Measurements from ENCODE around the gene ZBTB7C.

The ZBTB7C gene

DNA sequence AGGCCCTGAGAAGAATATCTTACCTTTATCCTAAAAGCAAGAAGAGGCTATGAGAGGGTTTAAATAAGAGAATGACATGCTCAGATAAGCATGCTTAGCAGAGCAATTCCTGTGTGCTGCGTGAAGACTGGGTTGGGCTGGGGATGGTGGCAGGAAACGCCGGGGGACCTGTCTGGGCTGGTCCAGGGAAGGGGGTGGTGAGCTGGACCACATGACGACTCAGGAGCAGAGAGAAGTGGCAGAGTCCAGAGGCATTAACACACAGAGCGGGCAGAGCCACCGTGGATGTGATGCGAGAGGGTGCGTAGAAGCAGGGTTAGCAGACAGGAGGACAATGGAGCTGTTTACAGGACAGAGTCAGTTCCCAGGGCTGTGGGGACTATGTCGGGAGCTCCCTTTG lies 84.5 kb downstream of the ZBTB7C start:
- DNase-seq (ENCODE audit: low read depth in 2 of 2), result no peak

DNA sequence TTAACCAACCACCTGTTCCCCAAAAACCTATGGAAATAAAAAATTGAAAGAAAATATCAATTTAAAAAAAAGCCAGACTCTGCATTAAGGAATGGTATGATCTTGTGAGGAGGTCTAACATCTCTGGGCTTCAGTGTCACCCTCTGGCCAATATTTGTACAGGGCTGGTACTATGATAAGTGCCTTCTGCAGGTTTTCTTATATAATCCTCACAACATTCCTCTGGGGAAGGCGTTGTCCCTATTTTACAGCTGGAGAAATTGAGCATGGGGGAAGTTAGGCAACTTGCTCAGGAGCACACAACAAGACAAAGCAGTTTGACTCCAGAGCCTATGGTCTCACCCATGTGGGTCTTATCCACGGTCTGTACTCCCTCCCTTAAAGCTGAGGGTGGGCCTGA lies 86.0 kb downstream of the ZBTB7C start:
- DNase-seq (ENCODE audit: low read depth in 2 of 2), result no peak

DNA sequence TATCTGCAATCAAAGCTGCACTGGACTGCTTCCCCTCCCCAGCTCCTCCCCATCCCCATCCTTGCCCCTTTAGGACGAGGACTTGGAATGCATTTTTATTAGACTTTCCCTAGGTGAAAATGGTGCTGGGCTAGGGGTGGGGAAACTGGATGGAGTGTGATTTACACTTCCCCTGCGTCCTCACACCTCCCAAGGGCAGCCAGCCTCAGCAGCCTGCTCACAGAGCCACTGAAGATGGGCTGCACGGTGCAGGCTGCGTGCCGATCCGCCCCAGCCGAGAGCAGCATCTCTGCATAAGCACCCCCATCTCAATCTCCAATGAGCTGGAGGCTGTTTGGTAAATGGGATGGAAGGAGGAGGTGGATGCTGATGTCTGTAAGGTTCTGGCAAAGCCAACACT lies 87.6 kb downstream of the ZBTB7C start:
- DNase-seq (ENCODE audit: low read depth in 2 of 2), result no peak

DNA sequence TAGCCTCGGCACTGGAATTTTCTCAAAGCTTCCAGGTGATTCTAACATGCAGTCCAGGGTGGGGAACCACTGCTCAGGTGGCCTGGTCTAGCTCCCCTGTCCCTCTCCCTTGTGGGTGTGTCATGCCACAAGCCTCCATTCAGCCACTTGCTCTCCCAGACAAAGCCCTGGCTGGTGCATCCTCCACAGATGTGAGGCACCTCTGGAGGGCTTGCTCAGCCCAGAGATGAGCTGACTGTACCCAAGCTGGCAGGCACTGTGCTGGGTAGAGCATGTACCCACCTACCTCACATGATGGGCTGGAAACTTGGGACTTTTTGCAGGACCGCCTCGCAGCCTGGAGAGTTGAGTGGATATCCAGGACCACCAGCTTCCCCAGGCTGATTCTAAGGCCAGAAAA lies 88.1 kb downstream of the ZBTB7C start:
- no peak for DNase-seq (ENCODE audit: low read depth in 2 of 2)

DNA sequence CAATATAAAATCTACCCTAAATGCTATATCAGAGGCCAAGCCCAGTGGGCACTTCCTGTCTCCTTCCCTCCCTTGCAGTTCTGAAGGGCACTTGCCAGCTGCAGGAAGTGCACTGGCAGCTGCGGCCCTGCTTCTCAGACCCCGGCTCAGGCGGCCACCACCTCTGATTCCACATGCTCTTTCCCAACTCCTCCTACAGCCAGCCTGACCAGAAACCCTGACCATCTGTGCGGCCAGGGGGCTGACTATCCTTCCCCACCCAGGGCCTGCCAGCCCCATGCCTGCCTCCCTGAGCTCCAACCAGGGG lies 88.6 kb downstream of the ZBTB7C start:
- DNase-seq (ENCODE audit: low read depth in 2 of 2), result no peak

DNA sequence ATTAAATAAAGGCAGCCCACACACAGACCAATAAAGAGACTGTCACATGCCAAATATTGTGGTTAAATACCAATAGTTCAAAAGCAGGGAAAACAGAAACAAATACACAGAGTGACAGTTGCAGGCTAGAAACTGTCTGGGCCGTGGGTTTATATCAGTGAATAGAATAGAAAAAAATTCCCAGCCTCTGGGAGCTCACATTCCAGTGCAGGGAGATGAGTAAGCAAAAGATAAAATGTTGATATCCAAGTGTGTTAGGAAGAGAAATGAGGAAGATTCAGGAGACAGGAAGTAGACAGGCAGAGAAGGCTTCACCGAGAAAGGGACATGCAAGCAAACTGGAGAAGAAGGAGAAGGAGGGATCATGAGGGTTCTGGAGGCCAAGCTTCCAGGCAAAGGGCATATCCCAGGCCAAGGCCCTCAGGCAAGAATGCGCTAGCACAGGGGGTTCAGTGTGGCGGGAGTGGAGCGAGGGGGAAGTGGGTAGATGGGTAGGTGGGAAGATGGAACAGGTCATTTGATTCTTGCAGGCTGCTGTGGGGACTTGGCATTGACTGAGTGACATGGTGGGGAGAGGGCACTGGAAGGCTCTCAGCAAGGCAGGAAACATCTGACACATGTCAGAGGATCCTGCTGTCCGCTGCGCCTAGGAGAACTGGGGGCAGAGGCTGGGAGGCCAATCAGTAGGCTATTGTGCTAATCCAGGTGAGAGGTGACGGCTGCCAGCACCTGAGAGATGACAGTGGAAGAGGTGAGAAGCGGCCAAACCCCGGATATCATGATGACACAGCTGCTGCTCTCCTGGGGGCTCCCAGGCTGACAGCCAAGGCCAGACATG lies 89.2 kb downstream of the ZBTB7C start:
- no peak for DNase-seq (ENCODE audit: low read depth in 2 of 2)

DNA sequence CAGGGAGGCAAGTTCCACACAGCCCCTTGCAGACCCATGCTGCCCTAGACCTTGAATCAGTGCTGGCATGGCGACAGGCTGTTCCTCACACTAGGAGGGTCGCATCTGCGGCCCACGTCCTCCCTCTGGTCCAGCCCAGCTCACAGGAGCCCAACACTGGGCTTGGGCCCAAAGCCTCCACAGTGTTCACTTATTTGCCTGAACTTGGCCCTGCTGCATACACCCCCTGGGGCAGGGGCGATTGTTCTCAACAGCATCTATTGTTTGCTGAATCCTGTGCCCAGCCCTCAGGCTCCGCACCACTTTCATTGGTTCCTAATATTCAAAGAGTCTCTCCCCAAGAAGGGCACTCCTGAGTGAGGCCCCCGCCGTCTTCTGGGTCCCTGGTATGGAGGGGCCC lies 90.7 kb downstream of the ZBTB7C start:
- no peak for DNase-seq (ENCODE audit: low read depth in 2 of 2)

DNA sequence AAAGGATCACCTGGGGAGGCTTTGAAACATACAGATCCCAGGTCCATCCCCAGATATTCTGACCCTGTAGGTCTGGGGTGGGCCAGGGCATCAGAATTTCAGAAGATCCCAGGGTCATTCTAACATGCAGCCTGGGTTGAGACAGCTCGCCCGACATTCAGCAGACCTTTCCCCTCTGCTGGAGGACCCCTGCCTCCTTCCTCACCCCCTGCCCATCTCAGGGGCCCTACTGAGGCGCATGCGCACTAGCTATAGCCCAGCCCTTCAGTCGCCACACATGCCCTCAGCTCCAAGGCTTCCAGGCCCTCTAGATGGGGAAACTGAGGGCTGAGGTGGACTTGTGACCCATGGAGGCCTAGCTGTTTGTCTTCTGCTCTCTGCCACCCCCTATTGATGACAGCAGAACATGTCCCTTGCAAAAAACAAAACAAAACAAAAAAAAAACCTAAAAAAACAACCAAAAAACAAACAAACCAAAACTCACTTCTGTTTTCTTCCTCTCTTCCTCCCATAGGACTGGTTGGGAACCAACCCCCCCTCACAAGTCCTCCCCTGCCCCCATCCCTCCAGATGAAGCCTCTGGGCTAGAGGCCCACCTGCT lies 91.3 kb downstream of the ZBTB7C start:
- DNase-seq (ENCODE audit: low read depth in 2 of 2), result no peak

DNA sequence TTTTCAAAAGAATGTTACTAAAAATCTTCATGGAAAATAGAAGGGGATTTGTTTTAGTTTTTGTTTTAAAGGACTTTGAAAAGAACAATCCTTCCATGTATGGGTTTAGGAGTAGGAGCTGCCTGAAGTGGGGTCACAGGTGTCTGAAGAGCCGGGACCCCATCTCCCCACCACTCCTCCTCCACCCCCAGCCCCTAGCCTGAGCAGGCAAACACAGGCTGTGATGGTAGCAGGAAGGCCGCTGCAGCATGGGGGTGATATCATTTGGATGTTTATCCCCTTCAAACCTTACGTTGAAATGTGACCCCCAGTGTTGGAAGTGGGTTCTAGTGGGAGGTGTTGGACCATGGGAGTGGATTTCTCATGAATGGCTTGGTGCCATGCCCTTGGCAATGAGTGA lies 93.0 kb downstream of the ZBTB7C start:
- DNase-seq (ENCODE audit: low read depth in 2 of 2), result no peak

DNA sequence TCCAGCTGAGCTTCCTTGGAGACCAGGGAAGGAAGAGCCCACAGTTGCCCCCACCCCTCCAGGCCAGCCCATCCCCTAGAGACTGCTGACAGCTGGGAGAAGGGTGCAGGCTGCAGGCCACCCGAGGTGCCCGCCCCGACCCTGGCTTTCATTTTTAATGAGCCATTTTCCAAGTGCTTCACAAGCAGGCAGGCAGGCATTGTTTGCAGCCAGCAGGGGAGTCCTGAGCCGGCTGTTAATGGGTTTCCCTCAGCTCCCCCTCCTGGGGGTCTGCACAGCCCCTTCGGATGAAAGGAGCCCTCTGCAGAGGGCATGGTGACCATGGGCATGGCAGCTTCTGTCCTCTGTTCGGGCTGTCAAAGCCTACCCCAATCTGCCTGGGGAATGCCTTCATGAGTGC lies 94.5 kb downstream of the ZBTB7C start:
- DNase-seq (ENCODE audit: low read depth in 2 of 2), result no peak

DNA sequence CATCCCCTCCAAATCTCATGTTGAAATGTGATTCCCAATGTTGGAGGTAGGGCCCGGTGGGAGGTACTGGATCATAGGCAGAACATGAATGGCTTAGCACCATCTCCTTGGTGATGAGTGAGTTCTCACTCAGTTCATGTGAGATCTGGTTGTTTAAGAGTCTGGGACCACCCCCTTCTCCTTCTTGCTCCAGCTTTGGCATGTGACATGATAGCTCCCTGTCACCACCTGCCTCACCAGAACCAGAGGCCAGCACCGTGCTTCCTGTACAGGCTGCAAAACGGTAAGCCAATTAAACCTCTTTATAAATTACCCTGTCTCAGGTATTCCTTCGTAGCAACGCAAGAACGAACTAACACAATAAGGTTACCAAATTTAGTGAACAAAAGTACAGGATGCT lies 95.4 kb downstream of the ZBTB7C start:
- no peak for DNase-seq (ENCODE audit: low read depth in 2 of 2)

DNA sequence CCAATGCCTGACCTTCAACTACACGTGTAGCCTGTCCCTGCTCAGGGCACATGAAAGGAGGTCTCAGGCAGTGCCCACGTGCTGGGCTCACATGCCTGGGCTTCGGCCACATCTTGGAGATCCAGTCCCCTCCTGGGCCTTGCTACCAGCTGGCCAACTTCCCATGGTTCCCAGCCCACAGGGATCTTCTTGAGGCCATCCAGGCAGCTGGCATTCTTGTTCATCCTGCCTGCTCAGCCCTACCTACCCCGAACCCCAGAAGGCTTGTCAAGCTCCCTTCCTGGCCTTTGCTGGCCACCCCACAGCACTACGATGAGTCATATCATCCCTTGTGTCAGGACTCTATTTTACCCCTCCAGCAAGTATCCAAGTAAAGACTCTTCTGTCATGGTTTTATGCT lies 97.1 kb downstream of the ZBTB7C start:
- no peak for DNase-seq (ENCODE audit: low read depth in 2 of 2)

DNA sequence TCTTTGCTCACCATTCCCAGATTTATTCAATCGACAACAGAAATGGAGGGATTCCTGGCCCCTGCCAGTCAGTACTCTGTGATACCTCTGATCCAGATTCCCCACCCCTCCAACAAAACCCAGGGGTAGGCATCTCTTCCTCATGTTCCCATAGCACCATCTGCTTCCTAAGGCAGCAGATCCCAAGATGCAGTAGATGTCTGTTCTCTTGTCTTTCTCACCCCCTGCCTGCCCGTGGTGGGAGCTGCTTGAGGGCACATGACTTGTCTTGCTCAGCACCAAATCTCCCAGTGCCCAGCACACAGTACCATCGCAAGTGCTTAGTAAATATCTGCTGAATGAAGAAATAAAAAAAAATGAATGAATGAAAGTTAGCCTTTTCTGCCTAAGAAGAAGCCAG lies 98.2 kb downstream of the ZBTB7C start:
- no peak for DNase-seq (ENCODE audit: low read depth in 2 of 2)

DNA sequence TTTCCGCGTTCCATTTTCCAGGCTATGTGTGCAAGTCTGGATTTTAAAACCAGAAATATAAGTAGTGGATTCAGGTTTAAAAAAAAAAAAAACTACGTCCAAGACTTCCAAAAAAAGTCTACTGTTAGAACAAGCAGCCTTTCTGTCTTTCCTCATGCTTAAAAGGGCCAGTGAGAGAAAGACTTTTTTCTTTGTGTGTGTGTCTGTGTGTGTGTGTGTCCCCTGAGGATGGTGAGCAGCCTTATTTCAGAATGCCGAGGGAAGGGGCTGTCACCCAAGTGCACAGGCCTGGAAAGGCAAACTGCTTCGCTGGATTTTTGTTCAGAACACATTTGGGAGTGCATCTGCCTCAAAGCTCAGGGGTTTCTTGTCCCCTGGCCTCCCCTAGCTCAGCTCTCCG lies 98.8 kb downstream of the ZBTB7C start:
- DNase-seq (ENCODE audit: low read depth in 2 of 2), result no peak

DNA sequence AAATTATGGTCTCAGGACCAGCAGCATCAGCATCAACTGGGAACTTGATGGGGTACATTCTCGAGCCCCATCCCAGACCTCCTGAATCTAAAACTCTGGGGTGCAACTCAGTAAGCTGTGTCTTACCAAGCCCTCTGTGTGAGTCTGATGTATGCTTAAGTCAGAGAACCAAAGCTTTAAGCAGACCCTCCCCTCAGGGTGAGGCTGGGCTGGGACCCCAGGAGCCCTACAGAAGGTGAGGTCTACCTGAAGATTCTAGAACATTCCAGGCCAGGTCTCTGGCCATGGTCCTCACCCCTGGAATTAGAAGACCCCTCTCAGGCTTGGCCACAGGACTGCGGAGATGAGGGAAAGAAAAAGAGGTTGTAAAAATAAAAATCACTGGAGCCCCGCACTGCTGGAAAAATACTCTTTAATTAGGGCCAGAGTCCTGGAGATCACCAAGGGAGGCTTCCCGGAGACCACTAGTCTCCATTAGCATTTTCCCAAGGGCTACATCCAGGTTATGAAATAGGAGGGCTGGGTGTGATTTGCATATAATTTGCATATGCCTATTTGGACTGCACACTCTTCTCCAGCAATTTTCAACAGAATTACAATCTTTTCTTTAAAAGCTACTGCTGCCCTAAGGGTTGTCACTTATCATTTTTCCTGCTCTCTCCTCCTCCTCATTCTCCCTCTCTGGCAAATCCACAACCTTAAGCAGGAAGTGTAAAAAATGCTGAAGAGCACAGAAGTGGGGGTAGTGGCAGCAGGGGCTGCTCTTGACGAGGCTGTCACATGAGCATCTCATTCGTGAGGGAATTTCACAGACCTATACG lies 100.2 kb downstream of the ZBTB7C start:
- DNase-seq (ENCODE audit: low read depth in 2 of 2), result no peak

DNA sequence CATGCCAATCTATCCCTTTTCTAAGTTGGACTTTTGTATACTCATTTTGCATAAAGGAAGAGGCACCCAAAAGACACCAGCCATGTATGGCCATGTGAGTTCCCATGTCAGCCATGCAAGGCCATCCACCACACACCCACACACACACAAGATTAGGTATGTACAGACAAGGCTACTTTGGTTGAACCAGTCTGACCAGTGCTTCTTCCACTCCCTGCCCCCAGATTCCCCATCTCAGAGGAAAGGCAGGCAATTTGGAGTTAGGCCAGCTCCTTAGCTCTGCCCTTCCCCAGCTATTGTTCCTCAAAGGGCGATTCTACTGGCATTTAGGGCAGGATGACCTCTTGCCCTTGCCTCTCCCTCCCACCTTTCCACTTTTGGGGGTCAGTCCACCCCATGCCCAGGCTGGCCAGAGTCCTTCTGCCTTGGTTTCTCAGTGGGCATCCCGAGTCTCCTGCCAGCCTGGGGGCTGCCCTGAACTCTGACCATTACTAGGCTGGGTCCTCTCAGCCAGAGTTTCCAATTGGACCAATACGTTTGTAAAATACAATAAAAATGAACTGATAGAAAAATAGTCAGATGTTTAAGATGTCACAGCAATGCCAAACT lies 101.1 kb downstream of the ZBTB7C start:
- DNase-seq (ENCODE audit: low read depth in 2 of 2), result no peak

DNA sequence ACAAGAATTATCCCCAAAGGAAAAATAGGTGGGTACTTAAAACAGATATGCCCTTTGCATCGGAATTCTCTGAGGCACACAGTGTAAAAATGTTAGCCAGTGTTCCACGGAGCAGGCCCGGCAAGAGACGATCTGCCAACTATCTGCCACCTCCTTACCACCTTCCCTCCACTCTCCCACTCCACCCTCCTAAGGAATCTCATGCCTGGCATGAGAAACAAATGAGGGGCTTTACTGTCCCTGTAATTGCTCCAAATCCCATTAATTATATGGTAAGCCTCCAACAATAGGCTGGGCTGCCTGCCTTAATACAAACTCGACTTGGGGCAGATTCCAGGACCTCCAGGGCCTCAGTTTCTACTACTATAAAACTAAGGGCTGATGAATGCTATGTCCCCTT lies 102.3 kb downstream of the ZBTB7C start:
- no peak for DNase-seq (ENCODE audit: low read depth in 2 of 2)

DNA sequence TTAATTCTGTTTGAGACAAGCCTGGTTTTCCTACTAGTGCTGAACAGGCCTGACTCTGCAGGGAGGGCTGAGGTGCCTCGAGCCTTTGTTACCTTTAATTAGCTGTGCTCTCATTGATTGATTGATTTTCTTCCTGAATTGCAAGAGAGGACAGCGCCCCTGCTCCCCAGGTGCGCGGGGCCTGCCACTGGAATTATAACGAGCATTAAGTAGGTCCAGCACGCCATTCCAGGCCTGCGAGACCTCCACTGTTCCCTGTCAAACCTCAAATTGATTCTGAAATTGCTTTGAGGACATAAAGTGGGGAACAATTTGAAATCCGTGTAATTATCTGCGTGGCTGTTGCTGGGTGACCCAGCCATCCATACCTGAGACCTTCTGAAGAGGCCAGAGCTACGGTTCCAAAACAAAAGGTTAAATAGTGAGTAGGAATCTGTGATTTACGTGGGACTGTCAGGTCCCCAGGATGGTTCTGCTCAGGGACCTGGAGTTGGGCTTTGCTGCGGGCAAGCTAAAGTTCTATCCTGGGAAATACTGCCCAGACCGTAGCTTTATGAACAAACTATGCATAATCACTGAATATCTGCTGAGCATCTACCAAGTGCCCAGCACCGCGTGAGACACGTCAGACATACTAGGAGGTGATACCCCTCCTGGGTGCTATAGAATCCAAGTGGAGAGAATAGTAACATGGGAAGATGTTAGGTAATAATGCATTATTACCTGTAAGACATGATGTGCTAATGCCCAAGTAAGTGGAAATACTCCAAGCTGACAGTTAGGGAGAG lies 104.1 kb downstream of the ZBTB7C start:
- no peak for DNase-seq (ENCODE audit: low read depth in 2 of 2)

DNA sequence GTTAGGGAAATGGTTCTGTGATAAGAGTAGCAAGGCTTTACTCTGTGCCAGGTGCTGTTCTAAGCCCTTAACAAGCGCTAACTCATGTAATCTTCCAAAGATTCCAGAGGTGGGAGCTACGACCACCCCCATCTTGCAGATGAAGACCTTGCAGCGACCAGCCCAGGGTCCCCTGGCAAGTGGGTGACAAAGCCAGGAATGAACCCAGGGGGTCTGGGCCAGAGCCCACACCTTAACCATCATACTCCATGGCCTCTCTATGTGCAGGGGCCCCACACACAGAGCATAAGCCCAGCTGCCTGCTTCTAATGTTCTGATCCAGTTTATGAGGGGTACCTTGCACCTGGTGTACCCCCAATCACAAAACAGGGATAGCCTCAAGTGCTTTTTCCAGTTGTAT lies 105.3 kb downstream of the ZBTB7C start:
- no peak for DNase-seq (ENCODE audit: low read depth in 2 of 2)

DNA sequence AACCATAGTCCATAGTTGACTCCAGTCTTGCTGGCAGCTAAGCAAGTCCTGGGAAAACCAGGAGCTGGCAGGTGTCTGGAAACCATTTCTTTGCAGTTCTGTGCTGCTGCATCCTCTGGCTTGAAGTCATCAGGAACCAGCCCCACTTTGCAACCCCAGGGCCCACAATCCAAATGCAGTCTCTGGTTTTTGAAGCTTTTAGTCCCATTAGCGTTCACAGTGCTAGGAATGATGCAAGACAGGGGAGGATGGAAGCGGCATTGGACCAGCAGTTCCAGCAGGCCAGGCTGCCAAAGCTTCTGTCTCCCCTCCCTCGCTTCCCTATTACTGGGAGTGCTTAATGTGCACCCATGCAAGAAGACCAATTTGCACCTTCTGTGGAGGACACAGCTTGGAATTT lies 106.4 kb downstream of the ZBTB7C start:
- DNase-seq (ENCODE audit: low read depth in 2 of 2), result no peak

DNA sequence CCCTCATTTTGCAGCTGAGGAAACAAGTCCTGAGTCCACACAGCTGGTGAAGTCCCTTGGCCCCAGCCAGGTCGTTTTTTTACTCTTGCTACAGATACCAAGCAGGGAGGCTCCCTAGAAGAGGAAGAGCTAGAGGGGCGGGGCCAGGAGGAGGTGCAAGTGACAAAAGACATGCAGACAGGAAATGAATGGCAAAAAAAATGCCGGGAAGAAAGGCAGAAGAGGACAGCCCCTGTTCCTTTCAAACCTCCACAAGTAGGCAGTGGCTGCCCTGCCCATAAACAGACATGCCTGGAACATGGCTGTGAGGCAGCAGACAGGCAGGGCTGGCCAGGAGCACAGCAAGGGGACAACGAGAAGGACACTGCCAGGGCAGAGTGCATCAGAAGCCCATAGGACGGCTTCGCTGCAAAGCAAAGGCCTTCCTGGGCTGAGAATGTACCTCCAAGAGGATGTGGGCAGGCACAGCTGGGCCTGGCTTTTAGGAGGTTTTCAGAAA lies 108.7 kb downstream of the ZBTB7C start:
- DNase-seq (ENCODE audit: low read depth in 2 of 2), result no peak

DNA sequence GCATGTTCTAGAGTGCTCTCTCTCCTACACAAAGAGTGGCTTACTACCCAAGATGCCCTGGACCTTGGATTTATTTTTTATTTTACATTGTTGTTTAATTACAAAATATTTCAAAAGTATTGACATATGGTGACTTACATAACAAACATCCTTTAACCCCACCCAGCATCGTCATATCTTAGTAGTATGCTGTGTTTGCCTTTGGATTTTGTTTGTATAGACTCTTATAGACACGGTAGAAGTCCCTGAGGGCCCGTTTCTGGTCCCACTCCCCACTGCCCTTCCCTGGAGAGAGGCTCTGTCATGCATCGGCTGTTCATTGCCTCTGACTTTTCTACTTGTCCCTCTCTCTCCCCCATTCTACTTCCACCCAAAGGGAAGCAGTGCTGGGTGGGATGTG lies 112.0 kb downstream of the ZBTB7C start:
- no peak for DNase-seq (ENCODE audit: low read depth in 2 of 2)
